ENCODE results near the gene SLC27A1.
"Not testable (repeated sequence)": the region's sequence is repeated elsewhere in the genome, so short reads cannot be mapped to it uniquely, and the experiment has no call there.

The SLC27A1 gene

DNA sequence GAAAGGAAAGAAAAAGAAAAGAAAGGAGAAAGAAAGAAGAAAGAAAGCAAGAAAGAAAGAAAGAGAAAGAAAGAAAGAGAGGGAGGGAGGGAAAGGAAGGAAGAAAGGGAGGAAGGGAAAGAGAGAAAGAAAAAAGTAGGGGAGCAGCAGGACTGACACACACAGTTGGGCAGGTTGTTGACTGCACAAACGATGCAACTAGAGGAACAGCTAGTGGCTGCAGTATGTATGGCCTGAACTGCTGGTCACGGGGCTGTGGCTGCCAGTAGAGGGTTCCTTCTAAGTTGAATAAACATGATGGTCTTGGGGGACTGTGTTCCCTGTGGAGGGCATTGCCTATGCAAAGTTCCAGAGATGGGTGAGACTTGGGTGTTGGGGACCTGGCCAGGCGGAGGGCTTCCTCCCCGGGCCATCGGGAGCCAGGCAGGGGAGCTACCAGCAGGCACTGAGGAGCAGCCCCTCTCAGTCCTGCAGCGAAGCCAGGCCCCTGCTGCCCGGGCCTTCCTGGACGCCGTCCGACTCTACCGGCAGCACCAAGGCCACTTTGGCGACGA is 68.4 kb downstream of the SLC27A1 start:
- no peak for DNase-seq (ENCODE audit: low read depth, low spot score)

DNA sequence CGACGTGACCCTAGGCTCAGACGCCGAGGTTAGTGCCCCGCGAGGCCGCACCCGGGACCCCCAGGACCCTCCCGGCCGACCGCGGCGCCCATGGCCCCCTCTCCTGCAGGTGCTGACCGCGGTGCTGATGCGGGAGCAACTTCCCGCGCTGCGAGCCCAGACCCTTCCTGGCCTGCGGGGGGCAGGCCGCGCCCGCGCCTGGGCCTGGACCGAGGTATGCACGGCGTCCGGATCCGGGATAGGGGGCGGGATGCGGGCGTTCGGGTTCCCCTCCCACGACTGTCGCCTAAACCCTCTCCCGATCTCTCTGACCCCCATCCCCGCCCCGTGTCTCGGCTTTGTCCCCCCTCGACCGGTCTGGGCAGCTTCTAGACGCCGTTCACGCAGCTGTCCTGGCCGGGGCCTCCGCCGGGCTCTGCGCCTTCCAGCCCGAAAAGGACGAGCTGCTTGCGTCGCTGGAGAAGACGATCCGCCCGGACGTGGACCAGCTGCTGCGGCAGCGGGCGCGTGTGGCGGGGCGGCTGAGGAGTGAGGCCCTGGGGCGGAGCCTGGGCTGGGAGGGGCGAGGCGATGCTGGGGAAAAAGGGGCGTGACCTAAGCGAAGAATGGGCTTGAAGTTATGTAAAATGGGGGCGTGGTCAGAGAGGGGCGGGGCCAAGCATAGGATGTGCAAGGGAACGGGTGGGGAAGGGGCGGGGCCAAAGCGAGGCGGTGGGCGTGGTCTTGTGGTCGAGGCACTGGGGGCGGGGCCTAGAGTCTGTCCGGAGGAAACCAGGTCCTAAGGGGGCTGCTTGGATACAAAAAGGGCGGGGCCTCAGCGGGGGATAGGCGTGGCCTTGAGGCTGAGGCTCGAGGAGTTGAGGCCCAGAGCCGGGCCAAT is 69.2 kb downstream of the SLC27A1 start:
- DNase-seq (ENCODE audit: low read depth, low spot score), result peak; percentile 69

DNA sequence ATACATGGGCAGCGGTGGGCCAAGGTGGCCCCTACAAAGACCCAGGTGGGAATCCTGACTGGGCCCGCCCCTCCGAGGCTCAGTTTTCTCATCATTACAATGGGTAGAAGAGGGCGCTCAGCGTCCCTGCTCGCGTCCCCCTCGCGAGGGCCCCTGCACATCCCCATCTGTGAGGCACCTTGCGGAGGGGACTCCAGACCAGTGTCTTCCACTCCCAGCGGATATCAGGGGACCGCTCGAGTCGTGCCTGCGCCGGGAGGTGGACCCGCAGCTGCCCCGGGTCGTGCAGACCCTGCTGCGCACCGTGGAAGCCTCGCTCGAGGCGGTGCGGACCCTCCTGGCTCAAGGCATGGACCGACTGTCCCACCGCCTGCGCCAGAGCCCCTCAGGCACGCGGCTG is 69.8 kb downstream of the SLC27A1 start:
- no peak for DNase-seq (ENCODE audit: low read depth, low spot score)

DNA sequence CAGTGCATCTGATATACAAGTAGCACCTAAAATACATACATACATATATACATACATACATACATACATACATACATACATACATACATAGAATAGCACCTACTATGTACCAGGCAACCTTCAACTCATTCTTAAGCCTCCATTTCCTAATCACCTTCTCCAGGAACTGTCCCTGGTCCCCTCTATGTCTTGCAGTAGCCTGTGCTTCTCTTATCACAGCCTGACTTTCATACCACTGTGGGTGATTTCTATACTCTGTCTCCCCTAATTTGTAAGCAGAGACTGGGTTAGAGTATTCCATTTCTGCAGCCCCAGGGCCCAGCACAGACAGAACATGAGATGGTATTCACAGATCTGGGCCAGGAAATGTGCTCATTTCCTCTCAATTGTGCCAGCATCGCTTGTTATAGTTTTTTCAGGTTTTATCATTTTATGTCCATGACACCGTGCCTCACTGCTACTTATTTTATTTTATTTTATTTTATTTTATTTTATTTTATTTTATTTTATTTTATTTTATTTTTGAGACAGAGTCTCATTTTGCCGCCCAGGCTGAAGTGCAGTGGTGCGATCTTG is 70.9 kb downstream of the SLC27A1 start:
- no peak for DNase-seq (ENCODE audit: low read depth, low spot score)

DNA sequence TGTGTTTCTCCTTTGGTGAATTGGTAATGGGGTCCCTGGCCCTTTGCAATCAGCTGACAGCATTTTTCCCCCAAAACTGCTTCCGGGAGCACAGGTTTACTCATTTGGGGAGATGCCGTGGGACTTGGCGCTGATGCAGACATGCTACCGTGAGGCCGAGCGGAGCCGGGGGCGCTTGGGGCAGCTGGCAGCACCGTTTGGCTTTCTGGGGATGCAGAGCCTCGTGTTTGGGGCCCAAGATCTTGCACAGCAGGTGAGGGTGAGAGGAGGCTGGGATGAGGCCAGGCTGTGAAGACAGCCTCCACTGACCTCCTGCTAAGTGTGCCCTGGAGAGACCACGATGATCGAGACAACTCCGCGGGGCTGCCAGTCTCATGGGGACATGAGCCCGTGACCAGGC is 71.7 kb downstream of the SLC27A1 start:
- DNase-seq (ENCODE audit: low read depth, low spot score), result no peak

DNA sequence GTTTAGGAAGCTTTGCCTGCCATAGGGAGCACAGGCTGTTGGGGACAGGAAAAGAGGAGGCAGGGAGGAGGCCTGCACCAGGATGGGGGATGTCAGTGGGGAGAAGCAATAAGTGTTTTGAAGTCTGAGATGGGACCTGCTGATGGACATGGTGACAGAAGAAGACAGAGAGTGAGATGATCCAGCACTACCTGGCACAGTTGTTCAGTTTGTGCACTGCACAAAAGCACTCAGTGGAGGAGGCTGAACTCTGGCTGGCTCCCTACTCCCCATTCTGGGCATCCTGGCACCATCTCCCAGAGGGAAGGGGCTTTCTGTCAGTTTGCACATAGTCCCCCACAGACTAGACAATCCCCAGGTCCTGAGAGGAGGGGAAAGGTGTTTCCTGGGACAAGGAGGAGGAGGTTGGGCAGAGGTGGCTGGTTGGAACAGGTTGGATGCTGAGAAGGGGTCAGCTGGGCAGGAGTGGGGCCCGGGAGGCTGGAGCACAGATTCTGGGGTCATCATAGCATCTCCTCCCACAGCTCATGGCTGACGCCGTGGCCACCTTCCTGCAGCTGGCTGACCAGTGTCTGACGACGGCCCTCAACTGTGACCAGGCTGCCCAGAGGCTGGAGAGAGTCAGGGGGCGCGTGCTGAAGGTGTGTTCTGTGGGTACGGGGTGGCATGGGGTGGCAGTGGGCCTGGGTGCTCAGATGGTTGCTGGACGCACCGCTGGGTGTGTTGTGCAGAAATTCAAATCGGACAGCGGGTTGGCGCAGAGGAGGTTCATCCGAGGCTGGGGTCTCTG is 72.7 kb downstream of the SLC27A1 start:
- DNase-seq (ENCODE audit: low read depth, low spot score), result no peak

DNA sequence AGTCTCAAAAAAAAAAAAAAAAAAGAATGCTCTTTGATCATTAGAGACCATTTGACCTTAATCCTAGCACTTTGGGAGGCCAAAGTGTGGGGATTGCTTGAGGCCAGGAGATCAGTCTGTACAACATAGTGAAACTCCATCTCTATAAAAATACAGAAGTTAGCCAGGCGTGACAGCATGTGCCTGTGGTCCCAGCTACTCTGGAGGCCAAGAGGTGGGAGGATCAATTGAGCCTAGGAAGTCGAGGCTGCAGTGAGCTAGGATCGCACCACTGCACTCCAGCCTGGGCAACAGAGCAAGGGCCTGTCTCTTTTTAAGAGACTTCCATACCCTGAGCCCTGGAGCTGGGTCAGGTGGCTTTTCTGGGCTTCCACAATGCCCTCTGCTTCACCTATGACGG is 73.7 kb downstream of the SLC27A1 start:
- no peak for DNase-seq (ENCODE audit: low read depth, low spot score)

DNA sequence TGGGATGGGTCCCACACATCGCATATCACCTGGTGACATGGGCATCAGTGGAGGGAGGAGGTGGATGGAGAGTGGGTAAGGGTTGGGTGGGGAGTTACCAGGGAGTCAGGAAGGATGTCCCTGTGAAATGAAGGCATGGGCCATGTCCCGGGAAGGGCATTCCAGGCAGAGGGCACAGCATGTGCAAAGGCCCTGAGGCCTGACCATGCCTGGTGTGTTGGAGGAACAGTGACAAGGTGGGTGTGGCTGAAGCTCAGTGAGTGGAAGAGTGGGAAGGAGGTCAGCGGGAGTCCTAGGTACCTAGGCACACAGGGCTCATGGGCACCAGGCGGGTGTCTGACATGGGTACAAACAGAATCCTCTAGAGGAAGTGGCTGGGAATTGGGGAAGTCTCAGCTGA is 74.1 kb downstream of the SLC27A1 start:
- DNase-seq (ENCODE audit: low read depth, low spot score), result no peak

DNA sequence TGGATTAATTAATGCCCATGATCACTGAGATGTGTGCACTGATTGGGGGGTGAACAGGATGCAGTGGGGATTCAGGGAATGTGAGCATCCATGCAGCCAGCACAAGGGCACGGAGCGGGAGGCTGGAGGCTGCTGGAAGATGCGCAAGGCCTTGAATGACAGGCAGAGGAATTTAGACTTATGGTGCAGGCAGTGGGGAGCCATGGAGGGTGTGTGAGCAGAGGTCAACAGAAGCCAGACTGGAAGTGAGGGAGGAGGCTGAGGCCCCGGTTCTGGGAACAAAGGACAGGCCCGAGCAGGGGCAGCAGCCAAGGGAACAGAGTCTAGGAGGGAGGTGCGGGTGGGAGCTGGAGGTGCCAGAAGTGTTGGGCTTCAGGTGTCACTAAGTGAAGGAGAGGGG is 77.8 kb downstream of the SLC27A1 start:
- DNase-seq (ENCODE audit: low read depth, low spot score), result no peak

DNA sequence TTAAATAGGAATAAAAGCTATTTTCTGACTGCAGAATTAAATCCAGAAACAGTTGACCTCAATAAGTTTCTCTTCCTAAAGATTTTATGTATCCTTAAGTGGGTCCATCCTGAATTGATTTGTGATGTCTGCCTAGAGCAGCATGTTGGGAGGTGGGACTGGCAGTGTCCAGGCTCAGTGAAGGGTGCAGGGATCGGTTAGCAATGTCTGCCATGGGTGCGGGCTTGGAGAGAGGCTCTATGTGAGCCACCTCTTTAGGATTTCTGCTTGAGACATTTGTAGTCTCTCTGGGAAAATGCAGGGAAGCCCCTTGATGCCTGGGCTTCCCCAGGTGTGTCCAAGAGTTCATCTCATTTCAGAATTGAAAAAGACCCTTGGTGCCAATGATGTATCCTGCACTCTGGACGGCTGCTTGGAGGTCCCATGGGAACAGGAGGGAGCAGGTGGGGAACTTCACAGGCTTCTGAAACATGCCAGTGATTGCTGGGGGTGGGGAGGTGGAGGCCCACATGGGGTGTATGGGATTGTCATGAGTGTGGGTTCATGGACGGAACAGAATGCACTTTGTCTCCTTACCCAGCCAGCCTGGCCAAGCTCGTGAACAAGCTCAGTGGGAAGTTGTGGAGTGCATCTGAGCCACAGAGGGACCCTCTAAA is 78.9 kb downstream of the SLC27A1 start:
- DNase-seq (ENCODE audit: low read depth, low spot score), result no peak

DNA sequence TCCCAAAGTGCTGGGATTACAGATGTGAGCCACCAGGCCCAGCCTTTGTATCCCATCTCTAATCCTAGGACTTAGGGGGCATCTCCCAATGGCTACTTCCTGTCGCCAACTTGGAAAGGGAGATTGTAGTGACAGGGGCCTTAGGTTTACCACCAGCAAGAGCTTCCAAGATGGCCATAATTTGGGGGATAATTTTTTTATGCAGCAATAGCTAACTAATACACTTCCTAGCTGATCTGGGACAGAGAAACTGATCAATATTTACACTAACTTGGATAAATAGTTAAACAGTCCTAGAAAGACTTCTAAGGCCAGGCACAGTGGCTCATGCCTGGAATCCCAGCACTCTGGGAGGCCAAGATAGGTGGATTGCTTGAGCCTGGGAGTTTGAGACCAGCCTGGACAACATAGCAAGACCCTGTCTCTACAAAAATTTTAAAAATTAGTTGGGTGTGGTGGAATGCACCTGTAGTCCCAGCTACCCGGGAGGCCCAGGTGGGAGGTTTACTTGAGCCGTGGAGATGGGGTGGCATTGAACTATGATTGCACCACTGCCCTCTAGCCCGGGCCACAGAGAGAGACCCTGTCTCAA is 79.8 kb downstream of the SLC27A1 start:
- no peak for DNase-seq (ENCODE audit: low read depth, low spot score)

DNA sequence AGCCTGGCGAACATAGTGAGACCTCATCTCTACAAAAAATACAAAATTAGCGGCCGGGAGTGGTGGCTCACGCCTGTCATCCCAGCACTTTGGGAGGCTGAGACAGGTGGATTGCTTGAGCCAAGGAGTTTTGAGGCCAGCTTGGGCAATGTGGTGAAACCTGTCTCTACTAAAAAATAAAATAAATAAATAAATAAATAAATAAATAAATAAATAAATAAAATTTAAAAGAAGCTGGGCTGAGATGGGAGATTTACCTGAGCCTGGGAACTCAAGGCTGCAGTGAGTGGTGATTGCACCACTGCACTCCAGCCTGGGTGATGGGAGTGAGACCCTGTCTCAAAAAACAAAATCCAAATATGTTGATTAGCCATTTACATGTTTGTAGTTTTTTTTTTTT is 82.4 kb downstream of the SLC27A1 start:
- not testable (repeated sequence) for DNase-seq (ENCODE audit: low read depth, low spot score)

DNA sequence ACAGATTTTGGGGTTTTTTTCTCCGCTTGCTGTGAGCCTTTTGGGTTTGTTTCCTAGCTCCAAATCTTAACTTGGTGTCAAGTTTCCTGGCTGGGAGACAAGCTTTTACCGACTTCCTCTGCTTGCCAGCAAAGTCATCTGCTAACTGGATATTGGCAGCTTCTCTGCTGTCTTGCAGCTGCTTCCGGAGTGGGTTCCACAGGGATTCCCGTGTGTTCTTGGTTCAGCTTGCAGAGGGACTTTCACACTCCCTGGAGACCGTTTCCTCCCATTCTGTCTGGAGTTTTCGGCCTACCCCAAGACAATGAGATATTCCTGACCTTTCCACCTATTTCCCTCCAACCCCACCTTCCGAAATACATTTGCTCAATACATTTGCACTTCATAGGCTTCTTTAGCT is 82.9 kb downstream of the SLC27A1 start:
- DNase-seq (ENCODE audit: low read depth, low spot score), result peak; percentile 52

DNA sequence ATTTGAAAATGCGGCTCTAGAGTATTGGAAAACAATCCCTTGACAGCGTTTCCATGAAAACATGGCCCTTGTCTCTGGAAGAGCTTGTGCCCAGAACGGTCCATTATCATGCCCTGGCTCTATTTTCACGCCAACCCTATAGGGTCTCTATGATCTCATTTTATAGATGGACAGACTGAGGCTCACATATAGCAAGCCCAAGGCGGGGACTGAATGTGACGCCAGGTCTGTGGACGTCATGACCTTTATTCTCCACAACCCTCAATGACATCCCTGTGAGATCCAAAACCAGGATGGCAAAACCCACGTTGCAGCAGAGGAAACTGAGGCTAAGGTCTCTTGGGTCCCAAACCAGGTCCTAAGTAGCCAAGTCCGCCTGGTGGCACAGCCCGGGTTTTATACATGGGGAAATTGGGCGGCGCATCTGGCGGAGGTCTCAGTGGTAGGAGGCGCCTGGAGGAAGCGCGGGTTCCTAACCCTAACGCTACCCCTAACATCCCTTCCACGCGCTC is 84.7 kb downstream of the SLC27A1 start:
- no peak for DNase-seq (ENCODE audit: low read depth, low spot score)

DNA sequence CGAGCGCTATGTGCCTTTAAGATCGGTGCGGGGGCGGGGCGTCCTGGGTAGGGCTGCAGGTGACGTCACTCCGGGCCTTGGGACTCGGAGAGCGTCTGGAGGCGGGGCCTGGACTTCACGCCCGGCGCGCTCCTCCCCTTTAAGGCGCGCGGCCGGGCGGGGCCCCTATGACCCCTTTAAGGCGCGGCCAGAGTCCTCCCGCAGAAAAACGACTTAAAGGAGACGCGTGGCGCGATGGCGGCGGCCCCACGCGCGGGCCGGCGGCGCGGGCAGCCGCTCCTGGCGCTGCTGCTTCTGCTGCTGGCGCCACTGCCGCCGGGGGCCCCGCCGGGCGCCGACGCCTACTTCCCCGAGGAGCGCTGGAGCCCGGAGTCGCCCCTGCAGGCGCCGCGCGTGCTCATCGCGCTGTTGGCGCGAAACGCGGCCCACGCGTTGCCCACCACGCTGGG is 85.2 kb downstream of the SLC27A1 start, which contains the start of gene COLGALT1:
COLGALT1 (plus strand) TSS at position 170 of the 449 bp plus-strand sequence; CDS start at position 235, 65 bp downstream.
- DNase-seq (ENCODE audit: low read depth, low spot score), result peak; percentile 86
